Lung (tissue), 12 donors: ENCODE results near the gene TNFRSF12A. TPM values are rescaled to one million over a fixed set of nuclear protein-coding genes. Genes with fewer than 3 reads are reported as not detected.

Experiments used
- ATAC-seq: fragments of 200-7000 bp; cut with Tn5 transposase; one replicate; pipeline ENCODE4 v1.9.1; 2020; ENCODE audit warnings: moderate number of reproducible peaks; ENCODE audit not compliant: insufficient read depth, low FRiP score
- DNase-seq, 3 donors: peaks; one replicate each; pipeline ENCODE4 v3.0.0-alpha.2; 2013 to 2017
- H3K27ac ChIP-seq, 2 donors: one replicate each; pipeline ENCODE4 v1.5.1; 2013; ENCODE audit warnings: mild to moderate bottlenecking in 2 of 2, moderate library complexity in 2 of 2, control low read depth in 1 of 2, inconsistent platforms in 1 of 2, low read depth in 1 of 2, low read length in 1 of 2
- H3K27me3 ChIP-seq, 3 donors: one replicate each; pipeline ENCODE4 v1.5.1; 2013; ENCODE audit warnings: low read length in 2 of 3; ENCODE audit not compliant: control insufficient read depth in 3 of 3, insufficient read depth in 3 of 3
- H3K36me3 ChIP-seq, 4 donors: one replicate each; pipeline ENCODE4 v1.5.1; 2013; ENCODE audit warnings: low read length in 4 of 4, mild to moderate bottlenecking in 1 of 4, moderate library complexity in 1 of 4; ENCODE audit not compliant: control insufficient read depth in 4 of 4, insufficient read depth in 4 of 4
- H3K4me1 ChIP-seq, 5 donors: one replicate each; pipeline ENCODE4 v1.5.1; 2013; ENCODE audit warnings: low read length in 5 of 5, mild to moderate bottlenecking in 2 of 5, moderate library complexity in 1 of 5; ENCODE audit not compliant: control insufficient read depth in 5 of 5, insufficient read depth in 5 of 5
- H3K4me3 ChIP-seq: one replicate; pipeline ENCODE4 v1.5.1; 2013; ENCODE audit warnings: mild to moderate bottlenecking, control low read depth, moderate library complexity
- H3K9ac ChIP-seq, 2 donors: one replicate each; pipeline ENCODE4 v1.5.1; 2013; ENCODE audit warnings: low read length in 2 of 2, control low read depth in 1 of 2; ENCODE audit not compliant: insufficient read depth in 1 of 2
- H3K9me3 ChIP-seq, 4 donors: one replicate each; pipeline ENCODE4 v1.5.1; 2013; ENCODE audit warnings: low read length in 3 of 4, mild to moderate bottlenecking in 1 of 4, moderate library complexity in 1 of 4; ENCODE audit not compliant: control insufficient read depth in 4 of 4, insufficient read depth in 3 of 4
- CTCF ChIP-seq: IDR thresholded peaks from 2 replicates; pipeline ENCODE4 v1.5.1; 2012; ENCODE audit warnings: mild to moderate bottlenecking; ENCODE audit errors: control extremely low read depth, extremely low read depth
- WGBS, 2 donors: extraction: QIAGEN DNeasy Blood & Tissue Kit; methylation state at CpG; one replicate each; pipeline ENCODE4 v1.1.7; 2013; 5-methylcytosine and 5-hydroxymethylcytosine counted together
- polyA plus RNA-seq, 2 donors: library from polyadenylated mRNA; stranded (reverse); fragments of 200-250 nt; gene quantifications; one replicate each; pipeline ENCODE4 v1.2.1, GENCODE V29; 2013
- total RNA-seq, 2 donors: library from RNA; depleted of rRNA in 1 of 2; stranded (reverse); fragments of >200 nt in 1 of 2; gene quantifications; one replicate each; pipeline ENCODE4 v1.2.1, GENCODE V29; 2014 to 2021
- donor health status: control.
- donor health status: control.
- donor health status: Bipolar disorder and iron deficiency.
- donor health status: healthy.
- donor health status: DM: yes; HTN: yes; CAD: no.

TNFRSF12A gene
- total and polyA plus RNA-seq, 4 donors, result 19.1 to 192 (median 119) TPM

- ATAC-seq, result no peak
- Histone ChIP-seq H3K36me3 (no peaks in the 10 kb centered on the region), H3K9me3 (no peaks in the 10 kb centered on the region), H3K27ac (no peak overlapping the region), H3K9ac (no peak overlapping the region), H3K4me1 (peaks cover 0 to 43% (median 8%) of the 10 kb centered on the region in 5 donors), H3K4me3 (no peak overlapping the region), H3K27me3 (no peaks in the 10 kb centered on the region)
- WGBS, 2 donors, result 93 to 94% methylated on average over 13 to 15 of the region's 15 CpGs
- no peak for TF ChIP-seq CTCF
- DNase-seq, result no peak
Observed at GRCh38 chr16:2974319-2975056, 45.7 kb upstream of the TNFRSF12A start.

GRCh38 chr16:2975161-2975795 is 44.9 kb upstream of the TNFRSF12A start:
- 96% methylated on average over 25 to 28 of the region's 28 CpGs for WGBS, 2 donors

GRCh38 chr16:2976201-2976600 is 44.0 kb upstream of the TNFRSF12A start:
- no peaks in the 10 kb centered on the region for H3K9me3 ChIP-seq
- no peaks in the 10 kb centered on the region for H3K27me3 ChIP-seq
- DNase-seq, result no peak
- no peak for ATAC-seq
- H3K4me3 ChIP-seq, result no peak overlapping the region
- no peak overlapping the region for H3K9ac ChIP-seq
- no peak overlapping the region for H3K27ac ChIP-seq
- no peak for TF ChIP-seq CTCF
- no peaks in the 10 kb centered on the region for H3K36me3 ChIP-seq
- 93 to 96% methylated on average over 7 of the region's 7 CpGs for WGBS, 2 donors
- peaks cover 0 to 41% (median 5%) of the 10 kb centered on the region in 5 donors for H3K4me1 ChIP-seq

More at GRCh38 chr16:2975161-2975795, 44.9 kb upstream of the TNFRSF12A start:
- no peaks in the 10 kb centered on the region for H3K9me3 ChIP-seq
- no peak for DNase-seq
- no peak overlapping the region for H3K9ac ChIP-seq
- H3K4me3 ChIP-seq, result no peak overlapping the region
- H3K27me3 ChIP-seq, result no peaks in the 10 kb centered on the region
- H3K36me3 ChIP-seq, result no peaks in the 10 kb centered on the region
- H3K27ac ChIP-seq, result no peak overlapping the region
- no peak for TF ChIP-seq CTCF
- no peak for ATAC-seq
- peaks cover 0 to 42% (median 11%) of the 10 kb centered on the region in 5 donors for H3K4me1 ChIP-seq
